Fibroblast of villous mesenchyme (primary cell): ENCODE measurements around the gene C19orf12. TPM values are rescaled to one million over a fixed set of nuclear protein-coding genes. Genes with fewer than 3 reads are reported as not detected.

Experiments used
- DNase-seq: peaks from one replicate; pipeline ENCODE4 v3.0.0-alpha.2; 2010; ENCODE audit warnings: low read depth
- H3K4me3 ChIP-seq: 2 replicates; pipeline ENCODE4 v1.5.1; 2011; ENCODE audit warnings: low read depth, mild to moderate bottlenecking, low read length
- CTCF ChIP-seq: IDR thresholded peaks from 2 replicates; pipeline ENCODE4 v1.5.1; 2012; ENCODE audit warnings: low read depth, mild to moderate bottlenecking, low read length; ENCODE audit not compliant: insufficient read depth
- total RNA-seq: library from RNA; depleted of rRNA; stranded (reverse); fragments of >200 nt; gene quantifications from 2 replicates; pipeline ENCODE4 v1.2.3, GENCODE V29; 2012

The C19orf12 gene
- total RNA-seq, 1 donor = 38.4 TPM

- peak; percentile 37 for TF ChIP-seq CTCF
- no peak overlapping the region for H3K4me3 ChIP-seq
- peak; percentile 42 for DNase-seq
Observed at GRCh38 chr19:29690842-29691241, 24.2 kb downstream of the C19orf12 start.

- no peak for TF ChIP-seq CTCF
- no peak overlapping the region for H3K4me3 ChIP-seq
- DNase-seq = peak; percentile 84
Observed at GRCh38 chr19:29687897-29688728, 26.9 kb downstream of the C19orf12 start.

- peak; percentile 95 for DNase-seq
- TF ChIP-seq CTCF = no peak
- peak overlapping the region; percentile 38 for H3K4me3 ChIP-seq
Observed at GRCh38 chr19:29687244-29687896, 27.7 kb downstream of the C19orf12 start.

GRCh38 chr19:29686285-29686805, 28.7 kb downstream of the C19orf12 start:
- no peak for TF ChIP-seq CTCF
- H3K4me3 ChIP-seq = no peak overlapping the region
- no peak for DNase-seq

- no peak for DNase-seq
- no peak overlapping the region for H3K4me3 ChIP-seq
- TF ChIP-seq CTCF = no peak
Observed at GRCh38 chr19:29685326-29685725, 29.7 kb downstream of the C19orf12 start.

- no peak overlapping the region for H3K4me3 ChIP-seq
- no peak for DNase-seq
- TF ChIP-seq CTCF = no peak
Observed at GRCh38 chr19:29683009-29683408, 32.1 kb downstream of the C19orf12 start.
